ENCODE results near the gene ATP1A2.
A peak's percentile ranks its signal among the peaks of the same experiment; 100 is the strongest.

Gene ATP1A2

GRCh38 chr1:160097911-160098851 is 17.4 kb upstream of the ATP1A2 start, which contains the start of gene IGSF8 (continued):
- TF ChIP-seq ZSCAN4 (tag by site-specific recombination; IDR thresholded peaks at IDR 0.05): no peak
- no peak for TF ChIP-seq ZNF426 (tag by site-specific recombination; IDR thresholded peaks at IDR 0.05)
- TF ChIP-seq ZNF791 (tag by site-specific recombination; IDR thresholded peaks at IDR 0.05): no peak
- TF ChIP-seq, protein P1, sequence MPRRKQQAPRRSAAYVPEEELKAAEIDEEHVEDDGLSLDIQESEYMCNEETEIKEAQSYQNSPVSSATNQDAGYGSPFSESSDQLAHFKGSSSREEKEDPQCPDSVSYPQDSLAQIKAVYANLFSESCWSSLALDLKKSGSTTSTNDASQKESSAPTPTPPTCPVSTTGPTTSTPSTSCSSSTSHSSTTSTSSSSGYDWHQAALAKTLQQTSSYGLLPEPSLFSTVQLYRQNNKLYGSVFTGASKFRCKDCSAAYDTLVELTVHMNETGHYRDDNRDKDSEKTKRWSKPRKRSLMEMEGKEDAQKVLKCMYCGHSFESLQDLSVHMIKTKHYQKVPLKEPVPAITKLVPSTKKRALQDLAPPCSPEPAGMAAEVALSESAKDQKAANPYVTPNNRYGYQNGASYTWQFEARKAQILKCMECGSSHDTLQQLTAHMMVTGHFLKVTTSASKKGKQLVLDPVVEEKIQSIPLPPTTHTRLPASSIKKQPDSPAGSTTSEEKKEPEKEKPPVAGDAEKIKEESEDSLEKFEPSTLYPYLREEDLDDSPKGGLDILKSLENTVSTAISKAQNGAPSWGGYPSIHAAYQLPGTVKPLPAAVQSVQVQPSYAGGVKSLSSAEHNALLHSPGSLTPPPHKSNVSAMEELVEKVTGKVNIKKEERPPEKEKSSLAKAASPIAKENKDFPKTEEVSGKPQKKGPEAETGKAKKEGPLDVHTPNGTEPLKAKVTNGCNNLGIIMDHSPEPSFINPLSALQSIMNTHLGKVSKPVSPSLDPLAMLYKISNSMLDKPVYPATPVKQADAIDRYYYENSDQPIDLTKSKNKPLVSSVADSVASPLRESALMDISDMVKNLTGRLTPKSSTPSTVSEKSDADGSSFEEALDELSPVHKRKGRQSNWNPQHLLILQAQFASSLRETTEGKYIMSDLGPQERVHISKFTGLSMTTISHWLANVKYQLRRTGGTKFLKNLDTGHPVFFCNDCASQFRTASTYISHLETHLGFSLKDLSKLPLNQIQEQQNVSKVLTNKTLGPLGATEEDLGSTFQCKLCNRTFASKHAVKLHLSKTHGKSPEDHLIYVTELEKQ (tag by site-specific recombination; IDR thresholded peaks at IDR 0.05; ENCODE audit: borderline replicate concordance): no peak
- no peak for TF ChIP-seq GFI1B (tag by site-specific recombination; IDR thresholded peaks at IDR 0.05)
- no peak for TF ChIP-seq ZBTB17 (tag by site-specific recombination; IDR thresholded peaks at IDR 0.05)
- TF ChIP-seq HOXC10 (CRISPR knock-in tag; IDR thresholded peaks at IDR 0.05): no peak
- no peak for TF ChIP-seq GLI2 (tag by site-specific recombination; IDR thresholded peaks at IDR 0.05; ENCODE audit: borderline replicate concordance, low read depth)
- no peak for TF ChIP-seq HOXA7 (CRISPR knock-in tag; IDR thresholded peaks at IDR 0.05; ENCODE audit: borderline replicate concordance)
- peak; percentile 55 for TF ChIP-seq EGR2 (tag by site-specific recombination; IDR thresholded peaks at IDR 0.05; ENCODE audit: low read depth)
- TF ChIP-seq ZBTB10 (tag by site-specific recombination; IDR thresholded peaks at IDR 0.05): peak; percentile 25; the same call in 1 of the 2 replicates
- no peak for TF ChIP-seq ZNF837 (tag by site-specific recombination; IDR thresholded peaks at IDR 0.05)
- TF ChIP-seq SCRT1 (tag by site-specific recombination; IDR thresholded peaks at IDR 0.05; ENCODE audit: borderline replicate concordance): no peak
- no peak for TF ChIP-seq ZNF704 (tag by site-specific recombination; IDR thresholded peaks at IDR 0.05)
- TF ChIP-seq, protein P2, sequence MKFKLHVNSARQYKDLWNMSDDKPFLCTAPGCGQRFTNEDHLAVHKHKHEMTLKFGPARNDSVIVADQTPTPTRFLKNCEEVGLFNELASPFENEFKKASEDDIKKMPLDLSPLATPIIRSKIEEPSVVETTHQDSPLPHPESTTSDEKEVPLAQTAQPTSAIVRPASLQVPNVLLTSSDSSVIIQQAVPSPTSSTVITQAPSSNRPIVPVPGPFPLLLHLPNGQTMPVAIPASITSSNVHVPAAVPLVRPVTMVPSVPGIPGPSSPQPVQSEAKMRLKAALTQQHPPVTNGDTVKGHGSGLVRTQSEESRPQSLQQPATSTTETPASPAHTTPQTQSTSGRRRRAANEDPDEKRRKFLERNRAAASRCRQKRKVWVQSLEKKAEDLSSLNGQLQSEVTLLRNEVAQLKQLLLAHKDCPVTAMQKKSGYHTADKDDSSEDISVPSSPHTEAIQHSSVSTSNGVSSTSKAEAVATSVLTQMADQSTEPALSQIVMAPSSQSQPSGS (tag by site-specific recombination; IDR thresholded peaks at IDR 0.05; ENCODE audit: low read depth): no peak
- no peak for TF ChIP-seq ZNF701 (tag by site-specific recombination; IDR thresholded peaks at IDR 0.05)
- TF ChIP-seq ZNF175 (tag by site-specific recombination; IDR thresholded peaks at IDR 0.05): no peak
- peak; percentile 39; the same call in 1 of the 2 replicates for TF ChIP-seq ZBTB48 (tag by site-specific recombination; IDR thresholded peaks at IDR 0.05)
- TF ChIP-seq ZBTB7A (tag by site-specific recombination; IDR thresholded peaks at IDR 0.05; ENCODE audit: low read depth): no peak
- no peak for TF ChIP-seq ZNF211 (tag by site-specific recombination; IDR thresholded peaks at IDR 0.05; ENCODE audit: low read depth)
- peak; percentile 55 for TF ChIP-seq KLF9 (tag by site-specific recombination; IDR thresholded peaks at IDR 0.05; ENCODE audit: low read depth)
- TF ChIP-seq ZBTB20 (tag by site-specific recombination; IDR thresholded peaks at IDR 0.05): no peak
- TF ChIP-seq ZNF792 (tag by site-specific recombination; IDR thresholded peaks at IDR 0.05): no peak
- no peak for TF ChIP-seq ZNF174 (tag by site-specific recombination; IDR thresholded peaks at IDR 0.05)
- no peak for TF ChIP-seq ZNF530 (tag by site-specific recombination; IDR thresholded peaks at IDR 0.05; ENCODE audit: low read depth)
- TF ChIP-seq ZNF433 (tag by site-specific recombination; IDR thresholded peaks at IDR 0.05; ENCODE audit: low read depth): no peak
- TF ChIP-seq ZNF548 (tag by site-specific recombination; IDR thresholded peaks at IDR 0.05): no peak
- no peak for TF ChIP-seq WT1 (tag by site-specific recombination; IDR thresholded peaks at IDR 0.05)
- TF ChIP-seq ZNF747 (tag by site-specific recombination; IDR thresholded peaks at IDR 0.05): no peak
- TF ChIP-seq ZNF48 (tag by site-specific recombination; IDR thresholded peaks at IDR 0.05): no peak
- no peak for TF ChIP-seq ZNF19 (tag by site-specific recombination; IDR thresholded peaks at IDR 0.05; ENCODE audit: low read depth)

All from HEK293 (cell line).